GM23248 (cell line): Measurements from ENCODE around the gene ZNF354C. TPM values are rescaled to one million over a fixed set of nuclear protein-coding genes. Genes with fewer than 3 reads are reported as not detected.

ENCODE experiments used
- DNase-seq: peaks from one replicate; pipeline ENCODE4 v3.0.0-alpha.2; 2015
- H2AFZ ChIP-seq: fragments of 200-600 bp; sonication (generic); 2 replicates; pipeline ENCODE4 v1.6.1; 2016; ENCODE audit warnings: antibody characterized with exemption
- H3F3A ChIP-seq: fragments of 200-600 bp; sonication (generic); 2 replicates; pipeline ENCODE4 v1.6.1; 2016; ENCODE audit warnings: mild to moderate bottlenecking, antibody characterized with exemption, mixed run types; ENCODE audit not compliant: insufficient read depth
- H3K27ac ChIP-seq: fragments of 200-600 bp; sonication (generic); 2 replicates; pipeline ENCODE4 v1.5.1; 2016; ENCODE audit warnings: mild to moderate bottlenecking
- H3K27me3 ChIP-seq: fragments of 200-600 bp; sonication (generic); replicated peaks from 2 replicates; pipeline ENCODE4 v1.6.1; 2016; ENCODE audit warnings: mild to moderate bottlenecking; ENCODE audit not compliant: insufficient read depth
- H3K36me3 ChIP-seq: fragments of 200-600 bp; sonication (generic); 2 replicates; pipeline ENCODE4 v1.6.1; 2016; ENCODE audit warnings: low read depth, mild to moderate bottlenecking
- H3K4me1 ChIP-seq: fragments of 200-600 bp; sonication (generic); 2 replicates; pipeline ENCODE4 v1.6.1; 2016; ENCODE audit warnings: mild to moderate bottlenecking; ENCODE audit not compliant: insufficient read depth
- H3K4me2 ChIP-seq: fragments of 200-600 bp; sonication (generic); one replicate; pipeline ENCODE4 v1.6.1; 2016; ENCODE audit warnings: mild to moderate bottlenecking; ENCODE audit not compliant: unreplicated experiment
- H3K4me3 ChIP-seq: fragments of 200-600 bp; sonication (generic); 2 replicates; pipeline ENCODE4 v1.5.1; 2016; ENCODE audit warnings: mild to moderate bottlenecking
- H3K79me2 ChIP-seq: fragments of 200-600 bp; sonication (generic); 2 replicates; pipeline ENCODE4 v1.6.1; 2016; ENCODE audit warnings: mild to moderate bottlenecking; ENCODE audit not compliant: insufficient read depth
- H3K9ac ChIP-seq: fragments of 200-600 bp; sonication (generic); 2 replicates; pipeline ENCODE4 v1.6.1; 2016; ENCODE audit warnings: mild to moderate bottlenecking
- H3K9me2 ChIP-seq: fragments of 200-600 bp; sonication (generic); 2 replicates; pipeline ENCODE4 v1.6.1; 2016; ENCODE audit warnings: mixed run types, mild to moderate bottlenecking, moderate library complexity; ENCODE audit not compliant: insufficient read depth
- H3K9me3 ChIP-seq: fragments of 200-600 bp; sonication (generic); one replicate; pipeline ENCODE4 v1.6.1; 2017; ENCODE audit warnings: low read depth
- H4K20me1 ChIP-seq: fragments of 200-600 bp; sonication (generic); 2 replicates; pipeline ENCODE4 v1.6.0; 2016; ENCODE audit not compliant: insufficient read depth
- EZH2 ChIP-seq: fragments of 200-600 bp; sonication (generic); IDR thresholded peaks from 2 replicates; pipeline ENCODE4 v1.6.1; 2018; ENCODE audit warnings: antibody characterized with exemption, mild to moderate bottlenecking; ENCODE audit not compliant: insufficient read depth, poor library complexity, severe bottlenecking
- EZH2phosphoT487 ChIP-seq: fragments of 200-600 bp; sonication (generic); IDR thresholded peaks from 2 replicates; pipeline ENCODE4 v1.6.1; 2018; ENCODE audit warnings: antibody characterized with exemption, moderate library complexity, mild to moderate bottlenecking, low read depth; ENCODE audit not compliant: insufficient read depth
- WGBS, 2 experiments: methylation state at CpG; one replicate each; pipeline ENCODE4 v1.1.6; 2015 to 2017; ENCODE audit warnings: low lambda C conversion rate in 2 of 2, low coverage in 1 of 2; ENCODE audit errors: missing lambda C conversion rate in 2 of 2; 5-methylcytosine and 5-hydroxymethylcytosine counted together
- in situ Hi-C: fragments of 300-500 bp; cut with MboI; formaldehyde crosslinking; loops from 2 replicates; pipeline ENCODE4 v1.15.0; 2020
- polyA plus RNA-seq: library from polyadenylated mRNA; unstranded; fragments of >200 nt; fragmentation: Nextera tagmentation; extraction: Ambion mirVana; gene quantifications from 2 replicates; pipeline ENCODE4 v1.2.1, GENCODE V29; 2016
- total RNA-seq: library from RNA; depleted of rRNA; stranded (reverse); fragments of >200 nt; shearing (Covaris generic); gene quantifications from 2 replicates; pipeline ENCODE4 v1.2.3, GENCODE V29; 2014

ZNF354C gene
- total and polyA plus RNA-seq, 2 experiments from 2014 or later: 2.5 to 6.9 TPM

DNA sequence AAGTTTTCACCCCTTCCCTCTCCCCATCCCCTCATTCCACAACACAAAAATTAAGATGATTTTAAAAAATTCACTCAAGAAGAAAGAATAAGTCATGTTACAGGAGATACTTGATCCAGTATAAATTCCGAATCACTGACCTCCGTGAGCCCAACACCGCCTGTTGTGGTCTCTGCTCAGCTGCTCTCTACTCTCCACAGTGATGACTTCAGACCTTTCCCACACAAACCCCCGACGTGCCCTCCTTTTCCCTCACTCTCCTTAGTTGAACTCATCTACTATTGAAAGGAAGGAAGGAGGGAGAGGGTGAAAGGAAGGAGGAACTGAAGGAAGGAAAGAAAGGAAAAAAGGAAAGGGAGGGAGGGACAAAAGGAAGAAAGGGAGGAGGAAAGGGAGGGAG lies 55.1 kb downstream of the ZNF354C start:
- Histone ChIP-seq H3K4me1 (no peaks in the 10 kb centered on the region), H3F3A (no peaks in the 10 kb centered on the region), H4K20me1 (no peaks in the 10 kb centered on the region), H3K9ac (no peak overlapping the region), H3K36me3 (peaks cover 15% of the 10 kb centered on the region; the same call in 1 of the 2 replicates), H3K27ac (no peak overlapping the region), H2AFZ (no peak overlapping the region), H3K9me3 (no peaks in the 10 kb centered on the region), H3K27me3 (no peaks in the 10 kb centered on the region), H3K79me2 (no peaks in the 10 kb centered on the region), H3K9me2 (no peaks in the 10 kb centered on the region), H3K4me2 (no peak overlapping the region), H3K4me3 (no peak overlapping the region)
- WGBS, 2 experiments: 88 to 91% methylated on average over 5 of the region's 5 CpGs
- TF ChIP-seq EZH2: no peak
- TF ChIP-seq EZH2phosphoT487: no peak
- in situ Hi-C loops: no loop called here
- no peak for DNase-seq

DNA sequence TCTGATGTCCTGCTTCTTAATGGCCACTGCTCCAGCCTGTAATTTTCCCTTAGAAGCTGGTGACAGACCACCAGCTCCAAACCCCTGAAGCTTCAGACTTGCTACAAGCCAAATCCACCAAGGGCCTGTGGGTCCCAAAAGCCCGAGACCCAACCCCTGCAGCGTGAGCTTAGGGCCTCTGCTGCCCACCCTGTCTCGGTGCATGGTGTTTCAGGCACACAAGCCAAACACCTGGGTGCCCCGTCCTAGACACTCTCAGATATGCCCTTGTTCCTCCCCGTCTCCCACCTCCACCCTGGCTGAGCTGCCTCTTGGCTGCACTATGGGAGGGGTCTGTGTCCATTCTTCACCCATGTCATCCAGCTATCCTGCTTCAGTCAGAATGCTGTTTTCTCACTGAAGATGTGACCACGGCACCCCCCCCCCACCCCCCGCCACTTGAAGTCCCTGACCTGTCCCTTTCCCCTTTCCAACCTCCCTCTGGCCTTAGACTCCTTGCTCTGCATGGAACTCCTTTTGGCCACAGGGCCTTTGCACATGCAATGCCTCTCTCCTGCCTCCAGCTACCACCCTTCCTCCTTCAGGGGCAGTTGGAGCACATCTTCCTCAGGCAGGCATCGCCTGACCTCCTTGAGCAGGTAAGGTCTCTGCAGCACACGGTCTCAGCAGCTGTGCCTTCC lies 55.8 kb downstream of the ZNF354C start:
- no peak overlapping the region for H3K4me3 ChIP-seq
- H4K20me1 ChIP-seq: no peaks in the 10 kb centered on the region
- no peaks in the 10 kb centered on the region for H3K4me1 ChIP-seq
- H3K9me2 ChIP-seq: no peaks in the 10 kb centered on the region
- H3K4me2 ChIP-seq: no peak overlapping the region
- no peak overlapping the region for H3K27ac ChIP-seq
- TF ChIP-seq EZH2: no peak
- TF ChIP-seq EZH2phosphoT487: no peak
- H3K27me3 ChIP-seq: no peaks in the 10 kb centered on the region
- no peak overlapping the region for H2AFZ ChIP-seq
- H3F3A ChIP-seq: no peaks in the 10 kb centered on the region
- WGBS, 2 experiments: 100% methylated on average over 8 to 9 of the region's 9 CpGs
- H3K36me3 ChIP-seq: peaks cover 15% of the 10 kb centered on the region; the same call in 1 of the 2 replicates
- no peaks in the 10 kb centered on the region for H3K79me2 ChIP-seq
- no peak for DNase-seq
- no peak overlapping the region for H3K9ac ChIP-seq
- in situ Hi-C loops: no loop called here
- H3K9me3 ChIP-seq: no peaks in the 10 kb centered on the region

DNA sequence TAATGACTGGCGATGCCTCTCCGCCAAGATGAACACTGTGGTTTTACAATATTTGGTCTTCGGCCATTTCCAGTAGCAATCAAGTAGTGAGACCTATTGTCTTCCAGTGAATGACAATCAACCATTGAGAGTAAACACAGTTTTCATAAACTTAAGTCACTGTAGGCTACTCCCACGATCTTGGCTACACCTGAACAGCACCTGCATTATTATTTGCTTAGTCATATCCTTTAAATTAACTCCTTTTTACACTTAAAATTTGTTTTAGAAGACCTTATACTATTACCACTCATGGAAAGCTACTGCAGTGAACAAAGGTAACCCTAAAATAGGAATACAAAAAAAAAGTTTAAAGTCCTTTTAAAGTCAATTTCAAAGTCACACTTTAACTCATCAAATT lies 58.2 kb downstream of the ZNF354C start:
- Histone ChIP-seq H3K9me3 (no peaks in the 10 kb centered on the region), H3K36me3 (peaks cover 11% of the 10 kb centered on the region; the same call in 1 of the 2 replicates), H3K27ac (no peak overlapping the region), H2AFZ (no peak overlapping the region), H3F3A (no peaks in the 10 kb centered on the region), H3K4me1 (no peaks in the 10 kb centered on the region), H3K9me2 (no peaks in the 10 kb centered on the region), H3K9ac (no peak overlapping the region), H3K4me3 (no peak overlapping the region), H3K27me3 (no peaks in the 10 kb centered on the region), H3K4me2 (no peak overlapping the region), H3K79me2 (no peaks in the 10 kb centered on the region), H4K20me1 (no peaks in the 10 kb centered on the region)
- 95 to 99% methylated on average over 4 of the region's 4 CpGs for WGBS, 2 experiments
- no peak for DNase-seq
- TF ChIP-seq EZH2 (no peak), EZH2phosphoT487 (no peak)
- in situ Hi-C loops: no loop called here

DNA sequence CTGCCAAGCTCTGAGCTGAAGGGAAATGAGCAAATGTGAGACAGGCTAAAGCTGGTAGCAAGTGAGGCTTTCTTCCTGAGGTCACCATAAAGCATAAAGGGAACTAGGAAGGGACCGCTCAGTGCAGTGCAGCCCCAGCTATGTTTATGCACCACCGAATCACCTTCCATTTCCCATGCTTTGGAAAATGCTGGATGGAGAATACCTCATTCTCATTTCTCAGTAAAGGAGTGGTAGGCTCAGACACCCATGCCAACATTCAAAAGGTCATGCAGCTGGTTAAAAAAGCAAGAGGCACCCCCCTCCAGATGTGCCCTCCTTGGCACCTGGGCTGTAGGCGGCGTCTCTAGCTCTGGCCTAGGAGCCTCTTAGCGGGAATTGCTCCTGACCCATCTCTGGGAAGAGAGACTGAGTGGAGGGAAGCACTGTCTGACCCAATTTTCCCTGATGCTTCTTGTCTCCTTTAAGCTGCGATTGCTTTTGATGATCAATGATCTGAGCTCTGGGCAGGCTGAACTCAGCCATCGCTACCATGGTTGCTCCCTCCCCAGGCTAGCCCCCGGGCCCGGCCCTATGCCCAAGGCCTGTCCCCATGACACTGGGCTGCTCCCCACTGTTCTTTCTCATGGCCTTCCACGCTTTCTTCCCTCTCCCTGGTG lies 58.7 kb downstream of the ZNF354C start:
- Histone ChIP-seq H3K27me3 (no peaks in the 10 kb centered on the region), H3K9me3 (no peaks in the 10 kb centered on the region), H3F3A (no peaks in the 10 kb centered on the region), H3K4me2 (no peak overlapping the region), H3K9ac (no peak overlapping the region), H3K4me1 (no peaks in the 10 kb centered on the region), H3K9me2 (no peaks in the 10 kb centered on the region), H3K4me3 (no peak overlapping the region), H3K36me3 (peaks cover 6% of the 10 kb centered on the region; the same call in 1 of the 2 replicates), H2AFZ (no peak overlapping the region), H3K27ac (no peak overlapping the region), H4K20me1 (no peaks in the 10 kb centered on the region), H3K79me2 (no peaks in the 10 kb centered on the region)
- no peak for TF ChIP-seq EZH2phosphoT487
- TF ChIP-seq EZH2: no peak
- in situ Hi-C loops: no loop called here
- WGBS, 2 experiments: 96 to 98% methylated on average over 10 of the region's 10 CpGs
- DNase-seq: no peak
